GM21717 (cell line): ENCODE measurements around the gene APBA1.
A peak's percentile ranks its signal among the peaks of the same experiment; 100 is the strongest.

Experiments used
- ATAC-seq: cut with Tn5 transposase; IDR thresholded peaks from one replicate; pipeline ENCODE4 v1.9.1; 2021; ENCODE audit warnings: mild to moderate bottlenecking, moderate library complexity; ENCODE audit not compliant: unreplicated experiment

APBA1 gene

GRCh38 chr9:69671879-69672595, at the start of gene APBA1:
Gene APBA1, minus strand, starts transcription at chr9:69672371.
- peak; percentile 40 for ATAC-seq

DNA sequence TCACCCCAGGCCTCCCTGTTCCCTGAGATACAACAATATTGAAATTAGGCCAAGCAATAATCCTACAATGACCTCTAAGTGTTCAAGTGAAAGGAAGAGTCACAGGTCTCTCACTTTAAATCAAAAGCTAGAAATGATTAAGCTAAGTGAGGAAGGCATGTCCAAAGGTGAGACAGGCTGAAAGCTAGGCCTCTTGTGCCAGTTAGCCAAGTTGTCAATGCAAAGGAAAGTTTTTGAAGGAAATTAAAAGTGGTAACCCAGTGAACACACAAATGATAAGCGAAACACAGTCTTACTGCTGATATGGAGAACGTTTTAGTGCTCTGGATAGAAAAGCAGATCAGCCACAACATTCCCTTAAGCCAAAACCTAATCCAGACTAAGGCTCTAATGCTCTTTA, 47.8 kb upstream of the APBA1 start:
- no peak for ATAC-seq

GRCh38 chr9:69719367-69719766, 47.2 kb upstream of the APBA1 start:
- ATAC-seq = no peak

- no peak for ATAC-seq
Observed at GRCh38 chr9:69718218-69718617, 46.0 kb upstream of the APBA1 start.

DNA sequence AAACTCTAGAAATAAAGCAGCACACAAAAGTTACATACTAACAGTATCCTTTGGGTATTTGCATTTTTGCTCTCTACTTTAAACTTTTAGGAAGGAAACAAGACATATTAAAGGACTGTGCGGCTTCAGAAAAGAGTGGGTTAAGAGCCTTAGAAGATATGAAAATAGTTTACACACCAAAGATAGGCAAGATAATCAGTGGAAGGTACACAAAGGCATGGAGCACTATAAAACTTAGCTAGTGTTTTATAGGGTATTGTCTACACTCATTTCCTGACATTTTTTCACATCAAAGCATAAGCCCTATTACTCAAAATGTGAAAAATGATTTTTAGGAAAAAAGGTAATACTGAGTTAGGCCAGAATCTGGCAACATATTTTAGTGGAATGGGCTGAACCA, 43.7 kb upstream of the APBA1 start:
- ATAC-seq = no peak

- no peak for ATAC-seq
Observed at GRCh38 chr9:69715096-69715495, 42.9 kb upstream of the APBA1 start.

DNA sequence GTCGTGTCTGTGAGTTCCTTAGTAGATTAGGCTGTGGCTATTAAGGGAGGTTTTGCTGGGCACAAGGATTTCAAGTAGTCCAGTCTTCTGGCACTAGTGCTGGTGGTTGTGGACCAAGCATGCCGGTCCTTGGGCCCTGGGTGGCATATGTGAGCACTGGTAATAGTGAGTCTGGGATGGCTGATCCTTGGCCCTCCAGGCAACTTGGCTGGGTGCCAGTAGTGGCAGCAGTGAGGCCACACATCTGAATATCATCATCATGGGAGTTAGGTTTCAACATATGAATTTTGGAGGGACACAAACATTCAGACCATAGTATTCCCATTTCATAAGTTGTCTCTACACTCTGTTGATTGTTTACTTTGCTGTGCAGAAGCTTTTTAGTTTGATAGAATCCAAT, 25.3 kb upstream of the APBA1 start:
- no peak for ATAC-seq

GRCh38 chr9:69696802-69697201, 24.6 kb upstream of the APBA1 start:
- ATAC-seq = no peak

DNA sequence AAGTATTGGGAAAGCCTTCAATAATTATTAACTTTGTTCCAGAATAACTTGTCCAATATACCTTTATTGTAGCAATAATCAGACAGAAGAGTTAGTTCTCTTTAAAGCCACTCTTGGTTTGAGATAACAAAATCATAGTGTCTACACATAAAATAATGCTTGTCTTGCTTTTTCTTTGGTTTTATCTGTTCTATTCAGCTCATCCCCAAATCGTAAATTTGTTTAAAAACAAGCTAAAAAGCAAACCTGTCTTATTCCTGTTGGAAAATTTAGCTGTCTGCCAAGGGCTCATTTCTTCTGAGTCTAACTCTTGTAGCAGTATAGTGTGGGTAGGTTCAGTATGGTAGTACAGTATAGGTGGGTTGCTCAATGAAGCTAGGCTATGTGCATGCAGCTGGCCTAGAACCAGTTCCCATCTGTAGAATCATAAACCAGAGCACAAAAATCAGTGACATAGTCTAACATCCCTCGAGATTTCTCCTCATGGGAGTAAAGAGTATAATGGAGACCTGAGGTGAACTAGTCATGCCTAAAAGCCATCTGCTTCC, 17.9 kb upstream of the APBA1 start:
- ATAC-seq = no peak

DNA sequence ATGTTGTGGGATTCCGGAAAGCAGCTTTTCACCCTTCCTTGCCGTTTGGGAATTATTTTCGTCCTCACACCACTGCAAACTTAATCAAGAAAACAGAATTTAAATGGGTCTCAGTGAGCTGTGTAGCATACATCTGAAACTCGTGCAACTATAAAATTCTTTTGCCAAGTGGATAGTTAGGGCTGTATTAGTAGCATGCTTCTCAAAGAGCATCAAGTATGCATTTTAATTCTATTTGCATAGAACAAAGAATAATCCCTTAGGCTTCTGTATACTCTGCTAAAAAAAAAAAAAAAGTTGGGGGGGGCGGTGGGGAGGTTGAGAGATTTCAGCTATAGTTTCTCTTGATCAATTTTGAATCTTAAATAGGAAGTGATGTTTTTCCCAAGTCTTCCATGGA, 11.8 kb upstream of the APBA1 start:
- ATAC-seq = no peak

- no peak for ATAC-seq
Observed at GRCh38 chr9:69678843-69679538, 6.8 kb upstream of the APBA1 start.

GRCh38 chr9:69677931-69678330, 5.8 kb upstream of the APBA1 start:
- ATAC-seq = no peak

GRCh38 chr9:69675563-69675962, 3.4 kb upstream of the APBA1 start:
- ATAC-seq = no peak

DNA sequence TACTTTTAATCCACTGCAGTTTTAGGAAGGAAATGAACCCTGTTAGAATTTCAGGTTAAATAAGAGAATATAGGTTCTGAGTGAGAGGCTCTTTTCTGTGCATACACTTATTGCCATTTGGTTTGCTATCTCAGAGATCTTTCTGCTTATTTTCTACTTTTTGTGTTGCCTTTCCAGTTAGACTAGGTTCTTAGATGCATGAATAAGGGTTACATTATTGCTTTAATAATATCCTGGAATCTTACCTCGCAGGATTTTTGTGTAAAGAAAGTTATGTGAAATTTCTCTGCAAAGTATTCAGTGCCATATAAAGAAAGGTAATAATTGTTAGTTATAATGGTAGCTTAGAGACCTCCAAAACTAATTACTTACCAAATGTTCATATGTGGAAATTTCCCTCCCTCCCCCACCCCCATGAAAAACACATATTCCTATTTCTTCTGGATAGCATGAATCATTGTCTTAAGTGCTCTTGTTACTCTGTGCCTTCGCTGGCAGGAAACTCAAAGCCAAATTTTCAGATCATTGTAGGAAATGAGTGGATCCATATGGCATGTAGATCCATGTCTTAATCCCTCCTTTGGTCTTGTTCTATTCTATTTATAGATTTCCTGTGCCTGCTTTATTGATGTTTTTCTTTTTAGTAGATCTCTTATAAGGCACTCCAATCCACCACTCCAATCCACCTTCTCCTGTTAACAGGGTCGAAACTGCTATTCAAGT, 2.7 kb upstream of the APBA1 start:
- no peak for ATAC-seq

GRCh38 chr9:69674112-69674685, 2.0 kb upstream of the APBA1 start:
- ATAC-seq = no peak

DNA sequence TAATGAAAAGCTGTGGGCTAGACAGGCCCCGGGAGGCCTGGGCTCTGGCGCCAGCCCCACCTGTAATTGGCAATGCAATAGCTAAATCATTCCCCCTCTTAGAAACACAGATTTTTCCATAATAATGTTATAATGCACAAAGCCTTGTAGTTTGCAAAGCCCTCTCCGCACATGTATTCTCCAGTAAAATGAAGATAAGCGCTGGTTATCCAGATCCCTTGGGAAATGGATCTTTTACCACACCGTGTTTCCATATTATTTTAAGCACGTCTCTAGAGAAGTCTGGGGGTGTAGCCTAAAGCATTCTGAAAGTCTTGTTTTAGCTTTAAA, 1.1 kb upstream of the APBA1 start:
- ATAC-seq = no peak

DNA sequence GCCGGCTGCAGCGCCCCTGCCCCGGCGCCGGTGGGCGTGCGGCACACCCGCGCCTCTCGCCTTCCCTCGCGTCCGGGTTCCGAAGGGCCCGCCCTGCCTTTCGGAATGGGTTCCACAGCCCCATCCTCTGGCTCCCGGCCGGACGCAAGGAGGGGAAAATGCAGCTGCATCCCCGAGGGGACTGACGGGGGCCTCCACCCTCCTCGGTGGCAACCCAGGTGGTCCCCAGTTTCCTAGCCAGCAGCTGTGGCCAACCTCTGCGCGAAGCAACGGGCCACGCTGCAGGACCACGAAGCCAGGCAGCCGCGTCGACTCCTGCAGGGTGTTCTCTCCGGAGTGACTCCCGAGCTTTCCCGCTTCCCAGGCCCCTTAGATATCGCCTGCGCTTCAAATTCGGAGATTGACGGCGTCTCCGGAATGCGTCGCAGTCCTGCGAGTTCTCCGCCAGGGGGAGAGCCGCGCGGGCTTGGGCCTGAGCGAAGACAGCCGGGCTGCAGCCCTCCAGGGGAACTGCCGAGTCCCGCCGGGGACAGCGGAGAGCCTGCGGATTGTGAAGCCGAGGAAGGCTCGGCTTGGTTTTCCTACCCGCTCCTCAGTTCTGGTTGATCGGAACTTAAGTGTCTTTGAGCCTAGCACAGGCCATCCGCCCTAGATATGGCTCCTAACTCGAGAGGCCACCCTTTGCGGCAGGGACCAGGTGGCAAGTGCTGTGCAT, 582 bp upstream of the APBA1 start:
- ATAC-seq = peak; percentile 97

DNA sequence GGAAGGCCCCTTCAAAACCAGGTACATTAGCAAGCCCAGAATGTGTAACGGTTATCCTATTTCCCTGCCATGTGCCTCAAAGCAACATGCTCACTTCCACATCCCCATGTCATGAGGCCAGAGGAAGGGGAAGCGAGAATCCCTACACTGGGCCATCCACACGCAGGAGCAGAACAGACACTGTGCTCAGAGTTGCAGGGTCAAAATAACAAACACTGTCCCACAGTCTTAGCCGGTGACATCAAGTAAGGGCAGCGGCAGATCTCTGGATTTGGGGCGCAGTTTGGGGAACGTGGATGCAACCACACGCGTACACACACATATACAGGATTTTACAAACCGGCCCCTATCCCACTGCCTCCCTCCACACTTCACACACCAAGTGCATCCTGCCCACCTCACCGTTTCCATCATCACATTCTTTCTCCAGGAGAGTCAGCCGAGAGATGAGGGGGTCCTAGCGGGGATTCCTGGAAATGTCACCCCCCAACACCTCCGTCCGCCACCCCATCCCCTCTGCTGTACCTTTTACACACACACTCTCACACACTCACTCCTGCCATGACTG, 776 bp downstream of the APBA1 start:
- no peak for ATAC-seq

DNA sequence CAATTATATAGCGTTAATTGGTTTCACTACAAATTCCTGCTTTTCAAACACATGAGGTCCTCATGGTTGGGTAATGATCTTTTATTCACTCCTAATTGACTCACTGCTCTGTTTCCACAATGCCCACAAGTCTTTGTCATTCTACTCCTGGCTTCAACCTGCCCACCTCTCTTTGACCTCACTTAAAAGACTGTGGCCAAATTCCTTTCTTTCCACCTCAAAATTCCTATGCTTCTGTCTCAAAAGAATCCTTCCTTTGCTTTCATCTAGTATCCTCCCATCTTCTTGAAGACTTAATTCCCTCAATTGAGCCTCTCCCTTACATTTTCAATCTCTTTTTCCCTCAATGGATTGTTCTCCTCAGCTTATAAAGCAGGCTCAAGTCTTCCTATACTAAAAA, 4.9 kb downstream of the APBA1 start:
- no peak for ATAC-seq

DNA sequence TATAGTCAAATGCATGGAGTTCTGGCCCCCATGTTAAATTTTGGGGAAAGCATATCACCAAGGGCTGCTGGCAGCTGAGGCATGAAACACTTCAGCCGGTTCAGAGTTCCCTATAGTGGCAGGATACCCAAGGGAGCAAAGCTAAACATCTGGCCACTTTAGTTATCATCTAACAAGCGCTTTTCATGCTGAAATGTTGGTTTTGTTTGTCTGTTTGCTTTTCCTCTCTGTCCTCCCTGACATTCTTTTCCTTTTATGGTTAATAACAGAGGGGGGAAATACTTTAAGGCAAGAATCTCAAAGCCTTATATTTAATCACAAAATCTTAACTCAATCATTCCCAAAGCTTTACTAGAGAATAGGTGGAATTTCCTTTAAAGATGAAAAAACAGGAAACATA, 11.9 kb downstream of the APBA1 start:
- ATAC-seq = no peak
